HL-60 (cell line): ENCODE results near the gene MACROD2.

Source experiments
- DNase-seq, 2 experiments: peaks; one replicate each; pipeline ENCODE4 v3.0.0-alpha.2; 2010 to 2020; ENCODE audit warnings: low read depth in 1 of 2, low spot score in 1 of 2
- H3K27ac ChIP-seq: fragments of 250-450 bp; sonication (Bioruptor Pico); replicated peaks from 2 replicates; pipeline ENCODE4 v1.5.1; 2020; ENCODE audit warnings: mild to moderate bottlenecking, moderate library complexity
- H3K27me3 ChIP-seq: fragments of 250-450 bp; sonication (Bioruptor Pico); 2 replicates; pipeline ENCODE4 v1.5.1; 2021; ENCODE audit warnings: mild to moderate bottlenecking, moderate library complexity; ENCODE audit not compliant: insufficient read depth, poor library complexity, severe bottlenecking
- H3K4me3 ChIP-seq: replicated peaks from 2 replicates; pipeline ENCODE4 v1.5.1; 2011; ENCODE audit warnings: mild to moderate bottlenecking, control low read depth, low read length; ENCODE audit not compliant: insufficient read depth
- CTCF ChIP-seq: IDR thresholded peaks from one replicate; pipeline ENCODE4 v1.5.1; 2011; ENCODE audit warnings: low read length, control low read depth, inconsistent platforms; ENCODE audit not compliant: insufficient read depth
- GABPA ChIP-seq: IDR thresholded peaks from 2 replicates; pipeline ENCODE4 v1.6.1; 2012; ENCODE audit warnings: low read depth
- POLR2AphosphoS5 ChIP-seq: IDR thresholded peaks from 2 replicates; pipeline ENCODE4 v1.6.1; 2012; ENCODE audit warnings: low read depth
- SPI1 ChIP-seq: IDR thresholded peaks from 2 replicates; pipeline ENCODE4 v1.6.1; 2012; ENCODE audit warnings: low read depth, mild to moderate bottlenecking, borderline replicate concordance
- TF ChIP-seq, protein P1 (sequence below): IDR thresholded peaks from 2 replicates; pipeline ENCODE4 v1.6.1; 2012; ENCODE audit warnings: low read depth; ENCODE audit not compliant: insufficient replicate concordance

The MACROD2 gene

DNA sequence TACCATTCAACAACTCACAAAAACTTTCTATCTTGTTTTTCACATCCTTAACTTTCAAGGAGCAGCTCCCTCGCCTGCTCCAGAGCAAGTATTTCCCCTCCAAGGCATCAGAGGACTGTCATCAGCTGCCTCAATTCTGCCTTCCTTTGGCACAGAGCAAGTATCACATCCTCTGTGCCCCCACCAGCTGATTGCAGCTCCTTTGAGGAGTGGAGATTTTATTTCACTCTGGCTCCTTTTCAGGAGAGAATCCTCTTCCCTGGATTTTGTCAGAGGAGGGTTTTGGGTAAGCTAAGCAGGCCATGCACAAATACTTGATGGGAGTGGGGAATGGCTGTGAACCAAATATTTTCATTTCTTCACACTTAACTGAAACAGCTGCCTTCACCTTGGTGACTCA, 952.6 kb downstream of the MACROD2 start:
- TF ChIP-seq CTCF (no peak), SPI1 (no peak), POLR2AphosphoS5 (no peak), GABPA (no peak)
- TF ChIP-seq, protein P1, sequence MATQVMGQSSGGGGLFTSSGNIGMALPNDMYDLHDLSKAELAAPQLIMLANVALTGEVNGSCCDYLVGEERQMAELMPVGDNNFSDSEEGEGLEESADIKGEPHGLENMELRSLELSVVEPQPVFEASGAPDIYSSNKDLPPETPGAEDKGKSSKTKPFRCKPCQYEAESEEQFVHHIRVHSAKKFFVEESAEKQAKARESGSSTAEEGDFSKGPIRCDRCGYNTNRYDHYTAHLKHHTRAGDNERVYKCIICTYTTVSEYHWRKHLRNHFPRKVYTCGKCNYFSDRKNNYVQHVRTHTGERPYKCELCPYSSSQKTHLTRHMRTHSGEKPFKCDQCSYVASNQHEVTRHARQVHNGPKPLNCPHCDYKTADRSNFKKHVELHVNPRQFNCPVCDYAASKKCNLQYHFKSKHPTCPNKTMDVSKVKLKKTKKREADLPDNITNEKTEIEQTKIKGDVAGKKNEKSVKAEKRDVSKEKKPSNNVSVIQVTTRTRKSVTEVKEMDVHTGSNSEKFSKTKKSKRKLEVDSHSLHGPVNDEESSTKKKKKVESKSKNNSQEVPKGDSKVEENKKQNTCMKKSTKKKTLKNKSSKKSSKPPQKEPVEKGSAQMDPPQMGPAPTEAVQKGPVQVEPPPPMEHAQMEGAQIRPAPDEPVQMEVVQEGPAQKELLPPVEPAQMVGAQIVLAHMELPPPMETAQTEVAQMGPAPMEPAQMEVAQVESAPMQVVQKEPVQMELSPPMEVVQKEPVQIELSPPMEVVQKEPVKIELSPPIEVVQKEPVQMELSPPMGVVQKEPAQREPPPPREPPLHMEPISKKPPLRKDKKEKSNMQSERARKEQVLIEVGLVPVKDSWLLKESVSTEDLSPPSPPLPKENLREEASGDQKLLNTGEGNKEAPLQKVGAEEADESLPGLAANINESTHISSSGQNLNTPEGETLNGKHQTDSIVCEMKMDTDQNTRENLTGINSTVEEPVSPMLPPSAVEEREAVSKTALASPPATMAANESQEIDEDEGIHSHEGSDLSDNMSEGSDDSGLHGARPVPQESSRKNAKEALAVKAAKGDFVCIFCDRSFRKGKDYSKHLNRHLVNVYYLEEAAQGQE, result no peak
- Histone ChIP-seq H3K4me3 (no peak overlapping the region), H3K27ac (no peak overlapping the region), H3K27me3 (no peaks in the 10 kb centered on the region)
- no peak for DNase-seq

DNA sequence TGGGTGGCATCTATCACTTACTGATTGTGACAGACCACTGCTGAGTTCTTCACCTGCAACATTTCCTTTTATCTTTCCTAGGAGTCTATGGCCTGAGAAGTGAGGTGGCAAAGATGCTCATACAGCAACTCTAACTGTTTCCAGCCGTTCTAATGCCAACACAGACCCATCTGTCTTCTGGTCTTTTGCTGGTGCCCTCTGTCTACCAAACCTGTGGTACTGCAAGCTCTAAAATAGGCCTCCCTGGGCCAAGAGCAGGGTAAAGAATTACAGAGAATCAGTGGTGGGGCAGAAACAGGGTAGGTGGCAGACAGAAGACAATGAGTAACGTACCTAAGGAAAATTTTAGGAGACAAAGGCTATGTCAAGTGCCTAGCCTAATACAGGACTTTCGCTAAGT, 953.1 kb downstream of the MACROD2 start:
- Histone ChIP-seq H3K27ac (no peak overlapping the region), H3K27me3 (no peaks in the 10 kb centered on the region), H3K4me3 (no peak overlapping the region)
- TF ChIP-seq SPI1, result no peak
- no peak for TF ChIP-seq GABPA
- DNase-seq, result no peak

- H3K27me3 ChIP-seq, result no peaks in the 10 kb centered on the region
- H3K4me3 ChIP-seq, result no peak overlapping the region
- no peak for TF ChIP-seq POLR2AphosphoS5
- TF ChIP-seq, protein P1, result no peak
- TF ChIP-seq GABPA, result no peak
- no peak for TF ChIP-seq CTCF
- no peak for TF ChIP-seq SPI1
- no peak overlapping the region for H3K27ac ChIP-seq
- no peak for DNase-seq
Observed at GRCh38 chr20:14950633-14951032, 955.3 kb downstream of the MACROD2 start.

GRCh38 chr20:14951105-14951504, 955.8 kb downstream of the MACROD2 start:
- Histone ChIP-seq H3K27me3 (no peaks in the 10 kb centered on the region), H3K27ac (no peak overlapping the region), H3K4me3 (no peak overlapping the region)
- TF ChIP-seq GABPA (no peak), POLR2AphosphoS5 (no peak), CTCF (no peak), SPI1 (no peak)
- TF ChIP-seq, protein P1, result no peak
- DNase-seq, result no peak
